ENCODE data around the gene ZFAND6.
"Not testable (repeated sequence)": the region's sequence is repeated elsewhere in the genome, so short reads cannot be mapped to it uniquely, and the experiment has no call there.

ZFAND6 gene

GRCh38 chr15:80118956-80119355, 59.5 kb downstream of the ZFAND6 start:
- no peak for TF ChIP-seq CTCF (conservative IDR thresholded peaks at IDR 0.05)
- H3K27ac ChIP-seq, result no peak overlapping the region

- no peak for TF ChIP-seq CTCF (conservative IDR thresholded peaks at IDR 0.05)
- no peak overlapping the region for H3K27ac ChIP-seq
Observed at GRCh38 chr15:80120636-80121035, 61.2 kb downstream of the ZFAND6 start.

- H3K27ac ChIP-seq, result no peak overlapping the region
- TF ChIP-seq CTCF (conservative IDR thresholded peaks at IDR 0.05), result no peak
Observed at GRCh38 chr15:80121546-80121945, 62.1 kb downstream of the ZFAND6 start.

- TF ChIP-seq CTCF (conservative IDR thresholded peaks at IDR 0.05), result no peak
- no peak overlapping the region for H3K27ac ChIP-seq
Observed at GRCh38 chr15:80123034-80123433, 63.6 kb downstream of the ZFAND6 start.

GRCh38 chr15:80127253-80127652, 67.8 kb downstream of the ZFAND6 start:
- not testable (repeated sequence) for H3K27ac ChIP-seq

- no peak for TF ChIP-seq CTCF (conservative IDR thresholded peaks at IDR 0.05)
- H3K27ac ChIP-seq, result no peak overlapping the region
Observed at GRCh38 chr15:80127911-80128310, 68.4 kb downstream of the ZFAND6 start.

- TF ChIP-seq CTCF (conservative IDR thresholded peaks at IDR 0.05), result no peak
- H3K27ac ChIP-seq, result no peak overlapping the region
Observed at GRCh38 chr15:80132382-80132781, 72.9 kb downstream of the ZFAND6 start.

GRCh38 chr15:80136854-80137253, 77.4 kb downstream of the ZFAND6 start:
- no peak for TF ChIP-seq CTCF (conservative IDR thresholded peaks at IDR 0.05)

More at GRCh38 chr15:80136854-80137253, 77.4 kb downstream of the ZFAND6 start:
- no peak overlapping the region; the same call in 1 of the 2 replicates for H3K27ac ChIP-seq
